Measurements from ENCODE around the gene MBOAT1.

The MBOAT1 gene

DNA sequence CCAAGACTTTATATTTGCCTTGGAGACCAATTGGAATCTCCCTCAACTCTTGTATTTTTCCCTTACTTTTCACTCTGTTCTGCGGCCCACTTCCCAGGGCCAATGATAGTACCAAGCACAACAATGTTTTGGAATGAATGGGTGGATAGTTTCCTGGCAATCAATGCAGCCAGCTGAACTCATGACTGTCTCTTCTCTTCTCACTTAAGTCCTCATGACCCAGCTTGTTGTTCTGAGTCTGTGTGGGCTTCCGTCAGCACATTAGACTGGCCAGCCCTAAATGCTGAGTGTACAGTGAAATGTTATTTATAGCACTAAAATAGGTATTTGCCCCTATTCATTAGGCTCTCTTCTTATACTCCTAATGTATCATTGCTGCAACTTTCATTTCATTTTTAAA, 5.6 kb upstream of the MBOAT1 start:
- Histone ChIP-seq H4K20me1 (ENCODE audit: insufficient read depth, low read length, poor library complexity, severe bottlenecking) (no peaks in the 10 kb centered on the region), H3K27me3 (ENCODE audit: insufficient read depth, low read length, poor library complexity, severe bottlenecking) (no peaks in the 10 kb centered on the region), H3K9ac (ENCODE audit: low read depth, low read length, poor library complexity, severe bottlenecking) (no peak overlapping the region), H3K9me3 (ENCODE audit: insufficient read depth, low read depth, low read length) (no peaks in the 10 kb centered on the region), H3F3A (ENCODE audit: low read depth) (no peaks in the 10 kb centered on the region), H3K79me2 (ENCODE audit: insufficient read depth, low read length) (no peaks in the 10 kb centered on the region), H3K36me3 (ENCODE audit: insufficient read depth, low read length) (no peaks in the 10 kb centered on the region), H2AFZ (ENCODE audit: low read length) (no peak overlapping the region), H3K4me1 (ENCODE audit: insufficient read depth, low read length, poor library complexity, severe bottlenecking) (peaks cover 9% of the 10 kb centered on the region), H3K9me2 (replicated peaks; ENCODE audit: low read depth, low read length) (no peaks in the 10 kb centered on the region), H3K4me2 (ENCODE audit: low read depth, low read length, poor library complexity, severe bottlenecking) (no peak overlapping the region), H3K4me3 (ENCODE audit: low read length, poor library complexity, severe bottlenecking) (no peak overlapping the region)
- TF ChIP-seq EZH2phosphoT487 (IDR thresholded peaks at IDR 0.05; ENCODE audit: borderline replicate concordance) = no peak
- TF ChIP-seq CTCF (conservative IDR thresholded peaks at IDR 0.05; ENCODE audit: low read length) = no peak

GRCh38 chr6:20217324-20217855, 5.1 kb upstream of the MBOAT1 start:
- Histone ChIP-seq H3F3A (ENCODE audit: low read depth) (no peaks in the 10 kb centered on the region), H3K79me2 (ENCODE audit: insufficient read depth, low read length) (no peaks in the 10 kb centered on the region), H2AFZ (ENCODE audit: low read length) (no peak overlapping the region), H3K4me3 (ENCODE audit: low read length, poor library complexity, severe bottlenecking) (no peak overlapping the region), H3K9me3 (ENCODE audit: insufficient read depth, low read depth, low read length) (no peaks in the 10 kb centered on the region), H3K36me3 (ENCODE audit: insufficient read depth, low read length) (no peaks in the 10 kb centered on the region), H3K9me2 (replicated peaks; ENCODE audit: low read depth, low read length) (no peaks in the 10 kb centered on the region), H3K27me3 (ENCODE audit: insufficient read depth, low read length, poor library complexity, severe bottlenecking) (no peaks in the 10 kb centered on the region), H4K20me1 (ENCODE audit: insufficient read depth, low read length, poor library complexity, severe bottlenecking) (no peaks in the 10 kb centered on the region), H3K9ac (ENCODE audit: low read depth, low read length, poor library complexity, severe bottlenecking) (no peak overlapping the region), H3K4me1 (ENCODE audit: insufficient read depth, low read length, poor library complexity, severe bottlenecking) (peaks cover 10% of the 10 kb centered on the region), H3K4me2 (ENCODE audit: low read depth, low read length, poor library complexity, severe bottlenecking) (no peak overlapping the region)
- no peak for TF ChIP-seq EZH2phosphoT487 (IDR thresholded peaks at IDR 0.05; ENCODE audit: borderline replicate concordance)
- TF ChIP-seq CTCF (conservative IDR thresholded peaks at IDR 0.05; ENCODE audit: low read length) = no peak

- Histone ChIP-seq H3K36me3 (ENCODE audit: insufficient read depth, low read length) (no peaks in the 10 kb centered on the region), H3K4me3 (ENCODE audit: low read length, poor library complexity, severe bottlenecking) (no peak overlapping the region), H3K4me1 (ENCODE audit: insufficient read depth, low read length, poor library complexity, severe bottlenecking) (peaks cover 26% of the 10 kb centered on the region), H4K20me1 (ENCODE audit: insufficient read depth, low read length, poor library complexity, severe bottlenecking) (no peaks in the 10 kb centered on the region), H3F3A (ENCODE audit: low read depth) (0 out of 2 replicates have a peak, but pooled peaks cover 4% of the 10 kb centered on the region), H3K4me2 (ENCODE audit: low read depth, low read length, poor library complexity, severe bottlenecking) (no peak overlapping the region), H3K27me3 (ENCODE audit: insufficient read depth, low read length, poor library complexity, severe bottlenecking) (no peaks in the 10 kb centered on the region), H2AFZ (ENCODE audit: low read length) (no peak overlapping the region), H3K9me3 (ENCODE audit: insufficient read depth, low read depth, low read length) (no peaks in the 10 kb centered on the region), H3K79me2 (ENCODE audit: insufficient read depth, low read length) (peaks cover 12% of the 10 kb centered on the region; the same call in 1 of the 2 replicates), H3K9me2 (replicated peaks; ENCODE audit: low read depth, low read length) (no peaks in the 10 kb centered on the region), H3K9ac (ENCODE audit: low read depth, low read length, poor library complexity, severe bottlenecking) (no peak overlapping the region)
- no peak for TF ChIP-seq CTCF (conservative IDR thresholded peaks at IDR 0.05; ENCODE audit: low read length)
- no peak for TF ChIP-seq EZH2phosphoT487 (IDR thresholded peaks at IDR 0.05; ENCODE audit: borderline replicate concordance)
Measured at GRCh38 chr6:20215310-20215709, 3.0 kb upstream of the MBOAT1 start.

Measured in Loucy (cell line).